HG02588 (cell line): Measurements from ENCODE around the gene MRPL52.

Experiments used
- ATAC-seq: cut with Tn5 transposase; IDR thresholded peaks from one replicate; pipeline ENCODE4 v1.9.1; 2021; ENCODE audit warnings: mild to moderate bottlenecking, moderate library complexity; ENCODE audit not compliant: unreplicated experiment

The MRPL52 gene

GRCh38 chr14:22878271-22879246 lies 48.9 kb downstream of the MRPL52 start:
- ATAC-seq, result no peak

GRCh38 chr14:22882064-22882463 lies 52.4 kb downstream of the MRPL52 start:
- no peak for ATAC-seq

DNA sequence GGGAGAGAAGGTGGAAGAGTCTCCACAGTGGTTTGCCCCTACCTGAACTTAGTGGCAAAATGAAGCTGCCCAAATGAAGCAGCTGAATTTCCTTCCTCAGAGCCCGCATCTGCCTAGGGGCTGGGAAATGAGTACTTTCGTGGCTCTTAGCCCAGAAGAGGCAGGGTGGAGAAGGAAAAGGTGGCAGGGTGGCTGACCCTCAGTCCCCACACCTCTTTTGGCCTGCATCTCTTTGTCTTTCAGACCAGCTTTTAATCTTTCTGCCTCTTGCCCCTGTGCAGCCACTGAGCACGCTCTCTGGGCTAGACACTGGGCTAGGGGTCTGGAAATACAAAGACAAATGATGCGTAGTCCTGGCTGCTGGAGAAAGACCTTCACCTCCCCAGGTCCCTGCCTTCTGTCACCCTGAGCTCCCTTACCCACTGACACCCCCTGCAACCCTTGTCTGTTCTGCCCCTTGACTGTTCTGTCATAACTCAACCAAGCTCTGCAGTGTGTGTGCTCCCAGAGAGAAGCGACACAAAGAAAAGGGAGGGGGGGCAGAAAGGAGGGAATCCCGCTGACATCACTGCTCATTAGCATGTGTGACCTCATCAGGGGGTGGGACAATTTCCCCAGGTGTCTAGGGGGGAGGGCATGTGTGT lies 53.0 kb downstream of the MRPL52 start:
- ATAC-seq, result no peak

DNA sequence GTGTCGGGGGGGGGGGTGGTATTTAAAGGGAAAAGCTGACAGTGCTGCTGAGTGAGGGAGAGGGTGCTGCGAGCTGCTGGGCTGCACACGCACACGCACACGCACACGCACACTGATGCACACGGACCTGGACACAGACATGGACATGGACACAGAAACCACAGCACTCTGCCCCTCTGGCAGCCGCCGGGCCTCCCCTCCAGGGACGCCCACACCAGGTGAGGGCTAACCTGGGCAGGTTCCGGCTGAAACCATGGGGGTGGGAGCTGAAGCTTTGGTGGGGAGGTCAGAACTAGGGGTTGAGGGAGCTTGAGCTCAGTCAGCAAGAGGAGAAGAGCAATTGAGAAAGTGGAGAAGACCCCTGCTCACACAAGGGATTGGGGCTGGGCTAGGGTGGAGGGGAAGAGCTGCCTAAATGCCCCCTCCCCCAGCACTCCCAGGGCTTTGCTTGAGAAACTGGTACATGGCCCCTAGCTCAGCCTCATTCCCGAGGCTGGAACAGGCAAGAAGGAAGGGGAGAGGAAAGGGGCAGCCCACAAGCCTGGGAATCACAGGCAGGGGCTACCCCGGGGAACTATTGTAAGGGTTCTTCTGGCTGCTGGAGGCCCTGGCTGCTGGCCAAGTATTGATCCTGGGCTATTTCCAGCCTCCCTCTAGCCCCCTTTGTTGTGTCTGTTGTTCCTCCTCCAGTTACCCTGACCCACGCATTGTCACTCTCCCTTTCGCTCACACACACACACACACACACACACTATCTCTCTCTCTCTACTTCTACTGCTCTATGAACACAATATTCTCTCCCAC lies 53.7 kb downstream of the MRPL52 start, which contains the start of gene REM2:
Gene REM2, plus strand, starts transcription at position 50 of the 804 bp plus-strand sequence. Its CDS starts 66 bp downstream, at position 116.
- ATAC-seq, result no peak

GRCh38 chr14:22884076-22884737 lies 54.5 kb downstream of the MRPL52 start:
- ATAC-seq, result no peak
